HG02763 (cell line): ENCODE measurements around the gene ALDH1B1.

Source experiments
- ATAC-seq: cut with Tn5 transposase; IDR thresholded peaks from one replicate; pipeline ENCODE4 v1.9.1; 2021; ENCODE audit warnings: mild to moderate bottlenecking, moderate library complexity; ENCODE audit not compliant: unreplicated experiment

Gene ALDH1B1

DNA sequence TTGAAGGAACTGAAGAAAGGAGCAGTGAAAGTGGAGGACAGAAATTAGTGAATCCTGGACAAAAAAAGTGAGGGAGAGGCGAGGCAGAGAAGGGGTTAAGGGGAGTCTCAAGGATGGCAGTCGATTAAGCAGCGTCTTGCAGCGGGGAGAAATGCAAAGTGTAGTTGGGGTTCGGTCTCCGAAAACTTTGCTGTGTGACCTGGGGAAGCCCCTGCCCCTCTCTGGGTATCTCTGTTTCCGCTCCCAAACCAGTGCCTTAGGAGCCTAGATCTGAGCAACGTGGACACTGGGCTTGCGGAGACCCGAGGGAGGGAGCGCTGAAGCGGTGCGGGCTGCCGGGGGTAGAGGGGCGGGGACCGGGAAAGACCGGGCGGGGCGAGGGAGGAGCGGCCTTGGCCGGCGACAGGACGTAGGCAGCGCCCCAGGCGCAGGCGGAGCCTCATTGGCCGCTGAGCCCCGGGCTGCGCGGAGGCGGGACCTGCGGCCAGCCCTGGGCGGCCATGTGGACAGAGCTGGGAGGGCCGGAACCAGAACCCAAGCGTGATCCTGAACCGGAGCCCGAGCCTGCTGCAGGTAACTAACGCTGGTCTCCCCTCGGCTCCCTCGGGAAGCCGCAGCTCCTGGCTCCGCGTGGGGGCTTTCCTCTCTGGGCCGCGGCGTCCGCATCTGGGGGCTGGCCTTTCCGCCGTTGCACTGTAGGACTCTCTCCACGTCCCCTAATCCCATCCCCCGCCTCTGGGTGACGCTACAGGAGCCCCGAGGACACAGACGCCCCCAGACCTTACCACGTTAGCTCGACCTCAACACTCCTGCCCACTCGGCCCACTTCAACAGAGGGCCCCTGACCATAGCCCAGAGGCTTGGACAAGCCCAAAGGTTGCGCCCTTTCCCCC, at the start of gene ALDH1B1:
Gene ALDH1B1 (plus strand): TSS at position 468 of the 893 bp plus-strand sequence. CDS start 3,047 bp downstream, outside the sequence.
- peak; percentile 99 for ATAC-seq

DNA sequence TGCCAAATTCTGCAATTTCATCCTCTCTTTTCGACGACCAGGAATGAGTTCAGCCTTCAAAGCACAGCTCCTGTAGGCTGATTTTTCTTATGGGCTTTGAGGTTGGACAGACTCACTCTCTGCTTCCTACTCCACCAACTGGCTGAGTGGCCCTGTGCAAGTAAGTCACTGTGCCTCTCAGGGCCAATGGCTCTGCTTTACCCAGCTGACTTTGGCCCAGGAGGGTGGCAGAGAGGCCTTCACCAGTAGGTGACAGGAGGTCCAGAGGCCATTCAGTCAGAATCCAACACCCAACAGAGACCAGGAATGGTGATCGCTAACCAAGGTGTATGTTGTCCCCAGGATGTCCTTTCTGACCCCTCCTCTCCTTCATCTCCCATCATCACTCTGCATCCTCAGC, 49.5 kb upstream of the ALDH1B1 start:
- no peak for ATAC-seq

DNA sequence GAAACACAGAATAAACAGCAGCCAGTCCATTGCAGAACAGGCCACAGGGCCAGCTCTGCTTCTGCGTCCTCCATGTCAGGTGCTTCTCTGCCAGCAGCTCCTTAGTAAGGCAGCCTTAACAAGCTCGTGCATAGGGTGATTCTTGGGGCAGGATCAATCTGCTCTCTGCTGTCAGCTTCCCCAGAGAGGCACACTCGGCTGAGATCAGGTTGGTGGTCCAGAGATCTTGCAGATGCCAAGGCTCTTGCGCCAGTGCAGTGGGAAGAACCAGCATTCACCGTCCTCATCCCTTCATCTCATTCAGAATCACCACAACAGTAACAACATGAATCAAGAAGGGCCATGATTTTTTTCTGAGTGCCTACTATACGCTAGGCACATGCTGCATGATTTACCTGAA, 49.0 kb upstream of the ALDH1B1 start:
- ATAC-seq = no peak

DNA sequence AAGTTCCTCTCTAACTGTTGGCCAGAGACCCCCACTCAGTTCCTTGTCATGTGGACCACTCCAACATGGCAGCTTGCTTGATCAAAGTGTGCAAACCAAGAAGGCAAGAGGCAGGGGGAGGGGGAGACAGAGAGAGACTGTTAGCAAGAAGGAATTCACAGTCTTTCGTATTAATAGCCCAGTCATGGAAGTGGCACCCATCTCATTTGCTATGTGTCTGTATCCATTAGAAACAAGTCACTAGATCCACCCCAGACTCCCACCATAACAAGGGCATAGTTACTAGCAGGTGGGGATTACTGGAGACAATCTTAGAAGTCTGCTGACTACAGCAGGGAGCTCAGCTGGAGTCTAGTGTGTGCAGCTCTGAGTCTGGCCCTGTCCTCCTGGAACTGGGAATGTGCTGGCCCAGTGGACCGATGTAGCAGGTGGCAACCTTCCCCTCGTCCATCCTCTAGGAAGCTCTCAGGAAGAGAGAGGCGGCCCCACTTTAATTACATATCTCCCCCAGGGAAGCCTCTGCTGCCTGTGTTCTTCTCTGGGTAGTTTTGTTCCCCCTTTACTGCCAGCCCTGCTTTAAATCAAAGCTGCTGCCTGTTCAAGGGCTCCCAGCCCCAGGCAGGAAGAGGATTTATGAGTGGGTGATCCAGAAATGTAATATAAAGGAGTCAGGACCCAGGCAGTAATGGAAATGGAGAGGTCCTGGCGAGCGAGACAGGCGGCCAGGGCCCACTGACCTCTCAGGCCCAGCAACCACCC, 47.8 kb upstream of the ALDH1B1 start:
- no peak for ATAC-seq

DNA sequence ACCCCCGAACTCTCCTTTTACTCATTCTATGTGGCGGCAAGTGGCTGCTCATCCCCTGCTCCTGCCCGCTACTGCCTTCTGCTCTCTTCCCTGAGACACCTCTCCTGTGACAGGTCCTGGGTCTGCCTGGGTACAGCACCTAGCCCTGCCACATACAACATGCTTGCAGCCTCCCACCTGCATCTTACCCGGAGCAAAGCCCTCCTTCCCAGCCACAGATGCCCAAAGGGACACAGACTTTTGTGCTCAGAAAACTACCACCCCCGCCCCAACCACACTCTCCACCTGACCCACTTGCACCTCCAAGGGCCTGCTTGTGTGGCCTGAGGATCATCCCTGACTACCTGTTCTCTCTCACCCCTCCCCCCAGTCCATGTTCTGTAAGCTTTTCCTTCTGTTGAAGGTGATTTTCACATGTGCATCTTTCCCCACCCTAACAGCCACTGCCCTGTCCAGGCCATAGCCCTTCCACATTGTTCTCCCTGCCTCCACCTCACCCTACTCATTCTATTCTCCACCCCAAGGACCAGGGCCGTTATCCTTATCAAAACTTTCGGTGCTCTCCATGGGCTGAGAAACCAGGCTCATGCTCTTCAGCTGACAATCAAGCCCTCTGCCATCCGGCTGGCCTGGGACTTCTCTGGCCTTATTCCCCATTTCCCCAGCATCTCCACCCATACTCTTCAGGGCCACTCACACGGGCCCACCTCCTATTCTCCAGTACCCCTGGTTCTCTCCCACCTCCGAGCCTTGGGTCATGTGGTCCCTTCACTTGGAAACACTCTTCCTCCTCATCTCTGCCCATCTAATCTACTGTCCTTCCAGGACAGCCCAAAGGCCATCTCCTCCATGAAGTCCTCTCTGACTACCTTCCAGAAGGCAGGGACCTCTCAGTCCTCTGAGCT, 46.4 kb upstream of the ALDH1B1 start:
- ATAC-seq = no peak

DNA sequence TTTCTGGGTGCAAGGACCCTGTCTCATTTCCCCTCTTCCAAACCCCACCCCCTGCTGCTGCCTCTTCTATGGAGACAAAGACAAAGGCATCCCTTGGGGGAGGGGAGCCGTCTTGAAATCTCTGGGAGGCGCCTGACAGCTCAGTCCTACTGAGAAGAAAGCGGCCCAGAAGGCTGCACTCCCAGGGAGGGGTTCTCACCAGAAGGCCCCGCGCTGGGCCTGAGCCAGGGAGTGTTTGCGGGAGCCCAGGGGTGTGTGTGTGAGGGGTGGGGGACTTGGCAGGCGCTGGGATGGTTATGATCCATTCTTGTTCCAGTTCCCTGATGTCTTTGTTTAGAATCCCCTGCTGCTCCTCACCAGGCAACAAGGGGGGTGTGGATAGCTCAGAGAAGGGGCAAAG, 45.7 kb upstream of the ALDH1B1 start:
- no peak for ATAC-seq

DNA sequence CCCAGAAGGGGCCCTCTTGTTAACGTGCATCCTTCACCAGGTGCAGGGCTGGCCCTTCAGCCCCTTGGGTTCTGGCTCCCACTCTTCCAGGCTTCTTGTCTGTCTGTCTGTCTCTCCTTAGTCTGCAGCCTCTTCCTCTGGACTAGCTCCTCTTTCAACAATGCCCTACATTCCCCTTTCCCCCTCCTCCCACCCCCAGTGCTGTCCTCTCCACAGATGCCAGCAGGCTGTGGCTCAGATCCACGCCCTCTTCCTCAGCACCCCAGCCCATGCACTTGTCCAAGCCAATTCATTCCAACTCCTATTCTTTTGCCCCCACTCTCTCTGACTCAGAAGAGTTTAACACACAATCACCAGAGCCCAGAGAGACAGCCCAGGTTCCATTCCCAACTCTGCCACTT, 45.2 kb upstream of the ALDH1B1 start:
- ATAC-seq = no peak

DNA sequence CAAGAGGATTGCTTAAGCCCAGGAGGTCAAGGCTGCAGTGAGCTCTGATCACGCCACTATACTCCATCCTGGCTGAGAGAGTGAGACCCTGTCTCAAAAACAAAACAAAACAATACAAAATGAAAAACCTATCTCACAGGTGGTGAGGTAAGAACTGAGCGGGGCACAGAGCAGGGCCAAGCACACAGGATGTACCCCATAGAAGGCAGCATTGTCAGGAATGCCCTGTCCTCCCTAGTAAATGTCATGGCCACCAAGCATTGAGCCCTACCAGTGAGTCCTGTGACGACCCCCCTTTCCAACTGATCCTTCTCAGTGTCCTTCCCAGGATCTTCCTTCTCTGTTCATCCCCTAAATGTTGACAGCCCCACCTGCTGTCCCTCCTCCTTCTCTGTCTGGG, 44.6 kb upstream of the ALDH1B1 start:
- ATAC-seq = no peak

DNA sequence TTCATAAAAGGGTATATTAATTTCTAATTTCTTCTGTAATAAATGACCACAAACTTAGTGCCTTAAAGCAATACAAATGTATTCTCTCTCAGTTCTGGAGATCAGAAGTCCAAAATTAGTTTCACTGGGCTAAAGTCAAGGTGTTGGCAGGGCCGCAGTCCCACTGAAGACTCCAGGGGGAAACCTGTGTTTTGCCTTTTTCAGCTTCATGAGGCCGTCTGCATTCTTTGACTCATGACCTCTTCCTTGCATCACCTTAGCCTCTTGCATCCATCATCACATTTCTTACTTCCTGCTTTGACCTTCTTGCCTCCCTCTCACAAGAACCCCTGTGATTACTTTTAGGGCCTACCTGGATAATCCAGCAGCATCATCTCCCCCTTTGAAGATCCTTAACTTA, 42.0 kb upstream of the ALDH1B1 start:
- ATAC-seq = no peak

DNA sequence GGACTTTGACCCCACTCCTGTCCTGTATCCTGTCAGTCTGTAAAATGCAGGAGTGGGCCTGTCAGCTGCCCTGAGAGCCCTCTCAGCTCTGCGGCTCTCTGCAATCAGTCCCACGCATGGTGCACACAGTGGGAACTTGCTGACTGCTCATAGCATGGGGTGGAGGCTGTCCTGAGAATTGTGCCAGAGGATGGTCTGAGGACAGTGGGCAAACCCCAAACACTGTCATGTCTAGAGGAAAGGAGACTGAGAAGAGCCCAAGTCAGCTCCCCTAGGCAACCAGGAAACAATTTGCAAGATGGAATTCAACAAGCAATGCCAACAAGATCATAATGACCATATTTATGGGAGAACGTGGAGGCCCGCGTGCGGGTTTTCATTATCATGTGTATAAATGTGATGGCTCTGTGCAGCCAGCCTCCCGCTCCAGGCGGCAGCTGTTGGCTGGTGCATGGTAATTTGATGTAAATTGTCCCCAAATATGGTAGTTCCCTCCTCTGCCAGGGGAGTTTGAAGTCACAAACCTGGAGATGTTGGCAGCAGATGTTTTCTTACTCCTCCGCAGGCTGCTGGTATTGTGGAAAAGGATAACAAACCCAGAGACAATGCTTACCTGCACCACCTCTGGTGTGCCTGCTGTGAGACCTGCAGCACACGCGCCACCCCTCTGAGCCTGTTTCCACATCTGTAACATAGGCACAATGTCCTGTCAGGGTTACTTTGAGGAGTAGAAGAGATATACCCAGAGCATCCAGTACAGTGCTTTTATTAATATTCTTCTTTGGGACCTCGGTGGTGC, 39.8 kb upstream of the ALDH1B1 start:
- no peak for ATAC-seq

DNA sequence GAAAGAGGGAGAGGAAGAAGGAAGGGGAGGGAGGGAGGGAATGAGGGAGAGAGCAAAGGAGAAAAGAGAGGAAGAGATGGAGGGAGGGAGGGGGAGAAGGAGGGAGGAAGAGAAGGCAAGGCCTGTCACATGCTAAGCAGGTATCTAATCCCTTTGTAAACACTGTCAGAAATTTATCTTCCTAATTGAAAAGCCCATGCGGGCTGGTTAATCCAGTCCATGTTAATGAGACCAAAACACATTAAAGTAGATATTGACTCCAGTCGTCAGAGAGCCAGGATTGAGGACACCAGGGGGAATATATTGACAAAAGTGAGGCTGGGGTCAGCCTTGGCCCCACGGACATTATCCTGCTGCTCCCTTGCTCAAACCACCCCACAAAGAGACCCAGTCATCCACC, 37.4 kb upstream of the ALDH1B1 start:
- ATAC-seq = no peak

DNA sequence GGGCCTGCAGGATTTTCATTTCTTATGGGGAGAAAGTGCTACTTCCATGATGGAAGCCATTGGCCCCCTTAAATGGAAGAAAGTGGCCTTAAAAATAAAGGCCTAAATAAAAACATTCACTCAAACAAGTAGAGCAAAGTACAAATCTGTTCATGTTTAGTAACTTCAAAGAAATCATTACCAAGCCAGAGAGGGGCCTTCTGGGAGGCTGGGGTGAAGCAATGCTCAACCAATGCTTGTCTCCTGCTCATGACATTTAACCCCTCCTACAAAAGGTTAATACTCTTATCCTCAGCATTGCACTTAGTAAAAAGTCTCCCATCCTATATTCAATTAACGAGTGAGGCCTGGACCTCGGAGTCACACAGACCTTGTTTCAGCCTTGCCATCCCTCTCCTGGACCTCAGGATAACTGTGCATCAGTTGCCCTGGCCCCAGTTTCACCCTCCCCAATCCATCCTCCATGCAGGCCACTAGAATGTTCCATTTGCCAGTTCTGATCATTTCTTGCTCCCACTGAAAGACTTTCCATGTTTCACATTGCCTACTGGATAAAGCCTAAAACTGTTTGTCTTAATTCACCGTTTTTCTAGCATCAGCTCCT, 36.9 kb upstream of the ALDH1B1 start:
- ATAC-seq = no peak

DNA sequence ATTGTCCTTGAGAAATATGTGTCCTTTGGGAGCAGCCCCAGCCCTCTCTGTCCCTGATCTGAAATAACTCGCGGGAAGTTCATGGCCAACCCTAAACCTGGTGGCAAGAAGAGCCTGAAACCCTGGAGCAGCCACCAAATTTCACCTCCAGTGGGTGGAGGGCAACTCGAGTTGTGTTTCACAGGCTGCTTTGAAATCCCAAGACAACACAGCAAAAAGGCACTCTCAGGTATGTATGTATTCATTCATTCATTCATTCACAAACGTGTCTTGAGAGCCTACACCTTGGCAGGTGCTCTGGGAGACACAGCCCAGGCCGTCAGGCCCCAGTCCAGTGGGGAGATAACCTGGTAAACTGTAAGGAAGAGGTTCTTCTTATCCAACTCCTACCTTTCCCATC, 35.7 kb upstream of the ALDH1B1 start:
- ATAC-seq = no peak

DNA sequence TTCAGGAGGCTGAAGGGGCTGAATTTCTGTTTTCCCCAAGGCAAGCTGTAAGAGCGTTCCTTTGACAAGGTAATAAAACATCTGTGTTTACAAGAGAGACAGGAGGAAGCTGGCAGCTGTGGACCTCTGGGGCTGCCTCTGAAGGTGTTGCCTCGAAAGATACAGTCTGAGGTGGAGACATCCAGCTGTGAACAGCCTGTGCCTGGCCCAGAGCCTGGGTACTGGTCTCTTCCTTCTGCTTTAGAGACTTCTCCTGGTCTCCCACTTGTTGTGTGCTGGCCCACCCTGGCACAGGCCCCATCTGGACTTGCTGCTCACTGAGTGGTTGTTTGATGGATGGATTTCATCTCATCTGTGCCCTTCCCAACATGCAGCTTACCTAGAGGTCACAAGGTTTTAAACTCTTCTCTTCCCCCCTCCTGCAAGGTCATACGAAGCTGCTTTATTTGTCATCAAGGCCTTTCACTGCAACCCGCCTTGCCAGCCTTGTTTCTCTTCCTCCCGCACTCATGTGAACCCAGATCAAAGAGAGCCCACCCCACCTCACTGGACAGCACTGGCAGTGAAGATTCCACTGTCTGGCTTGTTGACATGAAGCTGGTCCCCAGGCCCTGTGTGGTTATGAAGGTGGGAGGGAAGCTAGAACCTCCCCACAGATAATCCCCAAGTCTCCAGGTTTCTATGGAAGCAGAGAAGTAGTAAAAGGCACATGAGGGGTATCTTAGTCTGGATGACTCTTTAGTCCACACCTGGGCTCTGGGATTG, 35.0 kb upstream of the ALDH1B1 start:
- no peak for ATAC-seq

DNA sequence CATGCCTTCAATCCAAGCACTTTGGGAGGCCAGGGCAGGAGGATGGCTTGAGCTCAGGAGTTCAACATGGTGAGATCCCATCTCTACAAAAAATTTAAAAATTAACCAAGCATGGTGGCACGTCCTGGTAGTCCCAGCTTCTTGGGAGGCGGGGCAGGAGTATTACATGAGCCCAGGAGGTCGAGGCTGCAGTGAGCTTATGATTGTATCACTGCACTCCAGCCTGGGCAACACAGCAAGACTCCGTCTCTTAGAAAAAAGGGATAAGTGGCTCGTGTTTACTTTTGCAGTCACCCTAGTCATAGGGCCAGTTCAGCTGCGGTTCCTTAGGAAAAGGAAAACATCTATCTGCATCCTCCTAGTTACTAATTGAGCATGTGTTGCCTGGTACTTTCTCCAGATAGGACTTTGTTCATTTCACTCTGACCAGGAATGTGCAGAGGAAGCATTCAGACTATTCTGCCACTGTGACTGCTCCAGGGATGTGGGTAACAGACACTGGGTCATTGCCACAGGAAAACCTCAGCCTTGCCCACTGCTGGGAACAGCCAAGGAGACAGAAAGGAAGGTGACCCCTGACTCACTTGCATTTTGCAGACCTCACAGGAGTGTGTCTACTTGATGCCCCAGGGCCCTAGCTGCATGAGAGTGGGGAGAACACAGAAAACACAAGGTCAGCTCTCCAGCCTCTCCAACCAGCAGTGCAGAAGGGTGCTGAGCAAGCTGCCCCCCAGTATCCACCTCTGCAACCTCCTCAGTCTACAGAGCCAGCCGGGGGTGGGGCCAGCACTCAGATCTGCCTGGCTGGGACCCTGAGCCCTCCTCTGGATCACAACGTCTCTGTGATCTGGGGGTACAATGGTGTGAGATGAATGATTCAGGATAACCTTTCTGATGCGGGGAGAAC, 33.9 kb upstream of the ALDH1B1 start:
- ATAC-seq = no peak

DNA sequence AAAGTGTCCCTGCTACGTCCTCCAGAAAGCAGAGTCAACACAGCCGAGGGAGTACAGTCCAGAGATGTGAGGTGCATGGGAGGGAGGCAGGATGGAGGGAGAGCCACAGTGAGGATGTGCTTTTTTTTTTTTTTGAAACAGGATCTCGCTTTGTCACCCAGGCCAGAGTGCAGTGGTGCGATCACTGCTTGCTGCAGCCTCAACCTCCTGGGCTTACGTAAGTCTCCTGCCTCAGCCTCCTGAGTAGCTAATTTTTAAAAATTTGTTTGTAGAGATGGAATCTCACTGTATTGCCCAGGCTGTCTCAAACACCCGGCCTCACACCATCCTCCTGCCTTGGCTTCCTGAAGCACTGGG, 33.2 kb upstream of the ALDH1B1 start:
- no peak for ATAC-seq

DNA sequence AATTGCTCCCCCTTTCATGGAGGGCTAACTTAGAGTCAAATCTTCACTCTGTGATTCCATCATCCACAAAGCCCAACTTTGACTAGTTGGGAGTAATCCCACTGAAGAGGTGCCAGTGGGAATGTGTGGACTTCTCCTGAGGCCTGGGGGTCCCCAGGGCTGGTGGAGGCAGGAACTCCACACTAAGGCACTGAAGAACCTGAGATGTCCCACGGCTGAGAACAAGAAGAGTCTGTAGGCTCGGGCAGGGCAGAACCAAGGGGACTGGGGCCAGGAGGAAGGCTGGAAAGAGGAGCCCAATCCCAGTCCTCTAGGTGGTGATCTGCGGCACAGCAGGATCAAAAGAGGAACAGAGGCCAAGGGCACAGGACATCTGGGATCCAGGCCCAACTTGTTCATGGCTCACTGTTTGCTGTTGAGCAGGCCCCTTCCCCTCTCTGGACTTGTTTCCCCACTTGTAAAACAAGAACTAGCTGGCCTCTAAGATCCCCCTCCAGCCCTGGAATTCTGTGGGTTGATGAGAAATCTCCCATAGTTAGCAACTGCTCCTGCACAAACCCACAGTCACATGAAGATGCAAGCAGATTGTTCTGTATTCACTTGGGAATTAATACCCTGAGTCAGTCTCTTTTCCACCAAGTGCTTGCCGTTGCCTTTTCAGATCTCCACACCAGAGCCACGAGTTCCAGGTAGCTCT, 32.7 kb upstream of the ALDH1B1 start:
- ATAC-seq = no peak
